ENCODE measurements around the gene STC2.

Gene STC2

DNA sequence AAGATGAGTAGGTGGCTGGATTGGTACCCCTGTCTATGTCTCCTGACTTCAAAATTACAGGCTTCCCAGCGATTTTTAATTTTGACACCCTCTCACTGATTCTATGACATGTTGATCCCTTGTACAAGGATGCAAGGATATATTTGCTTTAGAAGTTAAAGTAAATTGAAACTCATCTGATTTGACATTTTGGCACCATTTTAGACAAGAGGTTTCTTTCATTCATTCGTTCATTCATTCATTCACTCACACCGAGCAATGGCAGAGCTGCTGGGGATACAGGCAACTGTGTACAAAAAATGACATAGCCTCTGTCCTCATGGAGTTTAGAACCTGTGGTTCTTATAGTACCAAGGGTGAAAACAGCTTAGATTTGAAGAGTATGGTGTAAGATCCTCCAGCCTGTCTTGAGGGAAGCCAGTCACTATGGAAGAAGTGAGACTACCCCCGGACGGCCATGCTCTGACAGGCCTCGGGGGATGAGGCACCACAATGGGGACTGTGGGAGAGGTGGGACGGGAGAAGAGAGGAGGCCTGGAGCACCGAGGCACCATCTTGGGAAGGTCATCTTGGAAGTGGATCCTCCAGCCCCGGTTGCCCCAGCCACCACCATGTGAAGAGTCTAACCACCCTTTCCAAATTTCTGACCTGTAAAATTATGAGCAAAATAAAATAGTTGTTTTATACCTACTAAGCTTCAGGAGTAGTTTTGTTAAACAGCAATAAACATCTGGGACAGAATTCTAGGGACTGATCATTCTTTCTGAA, 16.2 kb downstream of the STC2 start:
- no peak for DNase-seq

DNA sequence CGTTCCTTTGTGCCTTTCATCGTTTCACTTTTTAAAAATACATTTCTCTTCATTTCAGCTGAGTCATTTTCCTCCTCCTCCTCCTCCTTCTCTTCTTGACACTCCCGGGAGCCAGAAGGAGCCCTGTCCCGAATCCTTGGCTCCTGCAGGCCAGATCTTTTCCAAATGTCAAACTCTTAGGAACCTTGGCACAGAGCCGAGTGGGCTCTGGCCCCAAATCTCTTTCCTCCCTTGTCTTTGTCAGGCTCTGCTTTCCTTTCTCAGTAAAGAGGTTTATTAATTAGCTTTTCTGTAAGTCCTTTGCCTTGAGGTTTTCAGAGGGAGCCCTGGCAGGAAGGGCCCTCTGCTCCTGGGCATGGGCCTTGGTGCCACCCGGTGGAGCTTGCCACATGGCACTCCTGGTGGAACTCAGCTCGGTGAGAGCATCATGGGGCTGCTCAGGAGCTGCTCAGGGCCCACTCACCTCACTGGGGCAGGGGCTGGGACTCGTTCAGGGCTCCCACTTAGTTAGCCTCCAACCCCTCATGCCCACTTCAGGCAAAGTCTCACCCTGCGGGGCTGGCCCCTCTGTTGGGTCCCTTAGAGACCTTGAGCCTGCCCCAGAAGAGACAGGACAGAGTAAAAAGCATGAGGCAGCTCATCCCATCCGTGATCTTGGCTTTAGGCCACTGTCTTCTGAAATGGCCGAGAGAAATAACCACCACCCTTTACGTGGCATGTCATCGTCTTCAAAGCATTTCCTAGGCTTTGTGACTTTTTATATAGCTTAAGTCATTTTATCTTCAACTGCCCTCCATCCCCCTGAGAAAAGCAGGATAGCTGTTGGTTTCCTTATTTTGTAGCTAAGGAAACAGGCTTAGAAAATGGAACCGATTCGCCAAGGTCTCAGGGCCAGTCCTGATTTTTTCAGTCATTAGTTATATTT, 17.1 kb downstream of the STC2 start:
- no peak for DNase-seq

- DNase-seq = no peak
These were observed 17.9 kb downstream of the STC2 start for GRCh38 chr5:173310218-173310769.

- no peak for DNase-seq
These were observed 18.5 kb downstream of the STC2 start for GRCh38 chr5:173309731-173310130.

DNA sequence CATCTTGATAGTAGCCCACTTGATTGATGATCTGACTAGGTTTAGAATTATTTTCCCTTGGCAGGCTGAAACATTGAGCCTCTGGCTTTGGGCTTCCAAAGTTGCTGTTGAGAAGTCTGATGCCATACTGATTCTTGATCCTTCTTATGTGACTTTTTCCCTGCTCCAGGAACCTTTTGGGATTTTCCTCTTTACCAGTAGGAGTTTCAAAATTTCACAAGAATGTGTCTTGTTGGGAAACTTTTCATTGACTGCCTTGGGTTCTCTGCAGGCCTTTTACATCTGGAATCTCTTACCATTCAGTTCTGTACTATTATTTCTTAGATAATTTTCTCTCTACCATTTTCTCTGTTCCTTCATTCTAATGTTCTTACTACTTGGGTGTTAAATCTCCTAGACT, 20.0 kb downstream of the STC2 start:
- no peak for DNase-seq

GRCh38 chr5:173307695-173308094, 20.5 kb downstream of the STC2 start:
- no peak for DNase-seq

GRCh38 chr5:173306695-173307094, 21.5 kb downstream of the STC2 start:
- no peak for DNase-seq

- no peak for DNase-seq
These were observed 23.6 kb downstream of the STC2 start for GRCh38 chr5:173304591-173304988.

DNA sequence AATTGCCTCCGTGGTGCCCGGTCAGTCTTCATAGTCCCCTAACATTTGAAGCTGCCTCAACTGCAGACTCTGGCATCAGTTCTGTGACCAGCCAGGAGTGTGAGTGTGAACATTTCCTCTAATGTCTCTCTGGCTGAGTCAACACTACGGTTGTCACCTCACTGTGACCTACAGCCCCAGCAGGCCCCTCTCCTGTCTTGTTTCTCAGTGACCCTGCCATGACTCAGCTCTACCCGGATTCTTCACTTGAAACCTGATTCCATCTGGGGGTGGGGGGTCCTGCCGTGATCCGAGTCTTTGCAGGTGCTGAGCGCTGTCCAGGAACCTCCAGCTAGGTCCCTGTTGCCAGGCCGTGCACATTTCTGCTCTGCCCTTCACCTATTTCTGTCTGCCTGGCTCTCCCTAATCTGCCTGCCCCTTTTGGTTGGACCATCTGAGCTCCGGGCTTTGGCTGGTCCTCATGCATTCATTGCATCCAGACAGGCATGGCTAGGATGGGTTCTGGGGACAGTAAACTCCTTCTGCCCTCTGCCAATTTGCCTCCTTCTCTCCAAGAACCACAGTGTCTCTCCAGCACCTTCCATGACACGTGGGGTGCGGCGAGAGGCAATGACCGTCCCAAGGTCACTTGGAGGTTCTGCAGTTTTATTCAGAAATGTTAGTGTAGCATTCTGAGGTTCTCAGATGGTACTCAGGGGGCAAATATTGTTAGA, 24.2 kb downstream of the STC2 start:
- peak in 1 of 2 experiments; percentile 26 for DNase-seq

DNA sequence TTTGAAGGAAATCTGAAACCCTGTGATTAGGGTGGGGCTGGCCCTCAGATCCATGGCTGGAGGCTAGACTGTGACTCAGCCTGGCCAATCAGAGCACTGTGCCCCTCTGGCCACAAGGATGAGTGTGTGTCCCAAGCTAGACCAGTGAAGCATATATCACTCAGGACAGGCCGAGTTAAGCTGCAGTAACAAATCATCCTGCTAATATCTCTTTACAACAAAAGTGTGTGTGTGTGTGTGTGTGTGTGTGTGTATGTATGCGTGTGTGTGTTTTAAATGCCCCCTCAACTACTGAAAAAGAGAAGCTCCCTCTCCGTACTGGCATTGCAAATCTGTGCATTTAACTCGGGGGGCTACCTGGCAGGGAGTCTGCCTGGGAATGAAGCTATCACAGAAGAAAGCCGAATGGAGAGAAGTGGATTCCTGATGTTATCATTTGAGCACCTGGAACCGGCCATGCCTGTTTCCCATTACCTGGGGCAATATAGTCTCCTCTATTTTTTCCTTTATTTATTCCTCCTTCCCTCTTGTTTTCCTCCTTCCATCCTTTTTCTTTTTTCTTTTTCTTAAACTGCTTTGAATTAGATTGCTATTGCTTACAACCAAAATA, 25.6 kb downstream of the STC2 start:
- no peak for DNase-seq

DNA sequence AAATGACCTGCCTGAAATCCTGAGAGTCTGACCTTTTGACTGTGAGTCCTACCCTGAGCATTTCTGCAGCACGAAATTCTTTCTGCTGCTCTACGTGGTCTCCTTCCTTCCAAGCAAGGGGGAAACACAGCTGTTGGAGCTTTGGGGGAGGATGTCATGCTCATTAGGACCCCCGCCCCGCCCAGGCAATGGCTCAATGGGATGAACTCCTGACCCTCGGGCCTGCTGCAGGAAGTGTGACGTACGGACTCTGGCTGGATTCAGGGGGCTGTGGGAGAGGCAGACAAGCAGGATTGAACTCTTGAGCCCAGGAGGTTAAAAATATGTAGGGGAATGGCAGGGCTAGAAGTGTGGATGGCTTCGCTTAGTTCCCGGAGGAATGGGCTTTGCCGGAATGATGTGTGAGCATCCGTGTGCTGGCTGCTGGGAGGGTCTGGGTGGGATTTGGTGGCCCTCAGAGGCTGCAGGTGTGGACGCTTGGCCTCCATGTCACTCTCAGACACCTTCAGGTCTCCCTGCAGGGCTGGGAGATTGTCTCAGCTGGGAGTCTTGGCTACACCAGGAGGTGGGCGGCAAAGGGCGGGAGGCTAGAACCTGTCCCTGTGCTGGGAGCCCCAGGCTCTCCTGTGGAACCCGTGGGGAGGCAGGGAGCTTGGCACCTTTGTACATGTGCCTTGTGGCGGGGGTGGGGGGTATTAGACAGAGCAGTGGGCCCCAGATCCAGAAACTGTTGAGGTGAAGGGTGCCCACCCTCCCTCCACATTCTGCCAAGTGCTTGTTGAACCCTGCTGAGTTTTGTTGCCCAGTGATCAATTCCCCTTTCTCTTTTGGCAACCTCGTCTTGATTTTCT, 26.3 kb downstream of the STC2 start:
- DNase-seq = no peak

- DNase-seq = no peak
These were observed 27.7 kb downstream of the STC2 start for GRCh38 chr5:173300389-173301047.

DNA sequence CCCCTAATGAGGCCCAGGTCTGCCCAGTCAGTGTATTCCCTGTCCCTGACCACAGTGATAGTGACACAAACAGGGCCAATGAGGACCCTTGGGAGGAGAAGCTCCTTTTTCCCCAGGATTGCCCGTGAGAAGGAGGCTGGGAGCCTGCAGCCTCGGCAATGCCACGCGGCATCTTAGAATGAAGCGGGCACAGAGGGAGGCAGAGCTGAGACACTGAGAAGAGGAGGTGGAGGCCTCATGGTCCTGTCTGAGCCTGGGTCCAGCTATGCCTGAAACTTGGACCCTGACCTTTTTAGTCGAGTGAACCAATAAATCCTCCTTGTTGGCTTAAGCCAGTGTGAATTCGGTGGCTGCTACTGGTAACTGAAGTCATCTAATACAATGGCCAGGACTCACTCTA, 28.4 kb downstream of the STC2 start:
- no peak for DNase-seq

- DNase-seq = no peak
These were observed 29.8 kb downstream of the STC2 start for GRCh38 chr5:173298213-173298926.

GRCh38 chr5:173297813-173298212, 30.4 kb downstream of the STC2 start:
- DNase-seq = no peak

DNA sequence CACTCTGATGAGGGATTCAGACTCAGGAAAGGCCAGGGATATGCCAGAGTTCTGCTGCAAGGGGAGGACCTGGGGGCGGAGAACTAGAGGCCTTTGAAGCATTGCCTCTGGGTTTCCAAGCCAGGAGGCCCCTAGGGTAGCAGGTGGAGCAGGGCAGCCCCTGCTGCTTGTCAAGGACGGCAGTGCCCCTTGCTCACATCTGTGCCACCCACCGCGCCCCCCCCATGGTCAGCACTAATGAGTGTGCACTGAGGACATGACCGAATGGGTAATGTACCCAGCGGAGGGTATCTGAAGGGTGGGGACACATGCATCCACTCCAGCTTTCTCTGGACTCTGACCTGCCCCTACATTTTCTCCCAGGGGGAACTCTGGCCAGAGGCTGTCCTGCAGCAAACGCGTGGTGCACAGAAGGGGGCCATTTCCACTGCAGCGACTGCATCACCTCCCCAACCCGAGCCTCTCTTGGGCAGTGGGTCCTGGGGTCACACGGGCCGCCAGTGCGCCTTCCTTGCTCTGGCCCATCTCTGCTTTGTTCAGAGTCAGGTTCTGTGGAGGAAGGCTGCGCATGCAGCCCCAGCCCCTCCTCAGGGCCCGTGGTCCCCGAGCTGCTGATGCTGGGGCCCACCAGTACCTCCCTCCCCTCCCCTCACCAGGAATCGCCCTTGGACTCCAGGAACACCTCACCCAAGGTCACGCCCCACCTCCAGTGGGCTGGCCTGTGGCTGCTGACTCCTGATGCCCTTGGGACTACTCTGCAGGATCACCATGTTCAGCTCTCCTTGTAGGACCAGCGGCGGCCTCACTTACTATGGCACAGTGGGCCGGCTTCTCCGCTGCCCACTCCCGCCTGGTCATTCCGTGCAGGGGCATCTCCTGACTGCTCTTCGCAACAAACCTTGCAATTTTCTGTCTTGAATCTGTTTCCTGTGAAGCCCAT, 31.2 kb downstream of the STC2 start:
- DNase-seq = no peak

- DNase-seq = no peak
These were observed 32.4 kb downstream of the STC2 start for GRCh38 chr5:173295796-173296195.

- no peak for DNase-seq
These were observed 33.4 kb downstream of the STC2 start for GRCh38 chr5:173294673-173295320.

Data from SHP77 (cell line).